Measurements from ENCODE around the gene ACOXL. TPM values are rescaled to one million over a fixed set of nuclear protein-coding genes. Genes with fewer than 3 reads are reported as not detected.
A peak's percentile ranks its signal among the peaks of the same experiment; 100 is the strongest.
"Not testable (repeated sequence)": the region's sequence is repeated elsewhere in the genome, so short reads cannot be mapped to it uniquely, and the experiment has no call there.

ACOXL gene
- total and polyA plus RNA-seq, 8 donors, result 4.7 to 30.3 (median 8.3) TPM

GRCh38 chr2:110958346-110959119, 226.2 kb downstream of the ACOXL start:
- Histone ChIP-seq H3K4me3 (no peak overlapping the region), H3K27me3 (no peaks in the 10 kb centered on the region), H3K27ac (no peak overlapping the region), H3K36me3 (no peaks in the 10 kb centered on the region), H3K9me3 (no peaks in the 10 kb centered on the region), H3K4me1 (no peaks in the 10 kb centered on the region)
- no peak for TF ChIP-seq CTCF (IDR thresholded peaks at IDR 0.05)
- DNase-seq (no peak), ATAC-seq (no peak)
- intact Hi-C loops (cut with DNase I), result no loop called here

- intact Hi-C loops (cut with DNase I), result no loop called here
- Histone ChIP-seq H3K4me3 (no peak overlapping the region), H3K27me3 (no peaks in the 10 kb centered on the region), H3K4me1 (no peaks in the 10 kb centered on the region), H3K36me3 (no peaks in the 10 kb centered on the region), H3K9me3 (no peaks in the 10 kb centered on the region), H3K27ac (no peak overlapping the region)
- TF ChIP-seq CTCF (IDR thresholded peaks at IDR 0.05), result no peak
- no peak for DNase-seq
- no peak for ATAC-seq
Measured at GRCh38 chr2:110959198-110959597, 226.8 kb downstream of the ACOXL start.

- Histone ChIP-seq H3K9me3 (no peaks in the 10 kb centered on the region), H3K36me3 (no peaks in the 10 kb centered on the region), H3K4me3 (no peak overlapping the region), H3K27ac (no peak overlapping the region), H3K4me1 (no peaks in the 10 kb centered on the region), H3K27me3 (no peaks in the 10 kb centered on the region)
- DNase-seq (no peak), ATAC-seq (no peak)
- intact Hi-C loops (cut with DNase I), result no loop called here
- TF ChIP-seq CTCF (IDR thresholded peaks at IDR 0.05), result no peak
Measured at GRCh38 chr2:110960281-110960680, 227.9 kb downstream of the ACOXL start.

- no peaks in the 10 kb centered on the region for H3K4me1 ChIP-seq
- DNase-seq (no peak), ATAC-seq (peak; percentile 67)
- H3K4me3 ChIP-seq, result no peak overlapping the region
- peak overlapping the region in 1 of 2 donors; percentile 26 for H3K27ac ChIP-seq
- no peaks in the 10 kb centered on the region for H3K36me3 ChIP-seq
- TF ChIP-seq CTCF (IDR thresholded peaks at IDR 0.05), result no peak
- no peaks in the 10 kb centered on the region for H3K27me3 ChIP-seq
- intact Hi-C loops (cut with DNase I), result no loop called here
- no peaks in the 10 kb centered on the region for H3K9me3 ChIP-seq
Measured at GRCh38 chr2:110960954-110961353, 228.6 kb downstream of the ACOXL start.

- H3K4me3 ChIP-seq; ATAC-seq; intact Hi-C loops (cut with DNase I): not testable (repeated sequence)
Measured at GRCh38 chr2:110961643-110962042, 229.3 kb downstream of the ACOXL start.

GRCh38 chr2:110969696-110970095, 237.3 kb downstream of the ACOXL start:
- no peak overlapping the region for H3K4me3 ChIP-seq
- no peaks in the 10 kb centered on the region for H3K9me3 ChIP-seq
- no peak overlapping the region for H3K27ac ChIP-seq
- H3K27me3 ChIP-seq, result no peaks in the 10 kb centered on the region
- intact Hi-C loops (cut with DNase I), result no loop called here
- DNase-seq, result no peak
- ATAC-seq, result no peak
- no peaks in the 10 kb centered on the region for H3K36me3 ChIP-seq
- no peak for TF ChIP-seq CTCF (IDR thresholded peaks at IDR 0.05)
- H3K4me1 ChIP-seq, result peaks cover 0 to 4% of the 10 kb centered on the region in 2 donors

More at GRCh38 chr2:110961643-110962042, 229.3 kb downstream of the ACOXL start:
- H3K27ac ChIP-seq, H3K4me1 ChIP-seq, H3K36me3 ChIP-seq, DNase-seq, H3K27me3 ChIP-seq, H3K9me3 ChIP-seq: not testable (repeated sequence)

Data from left lung (tissue), 10 donors.